Peyer's patch (tissue), 4 donors: ENCODE measurements around the gene AUTS2.

ENCODE experiments used
- POLR2A ChIP-seq, 2 donors: fragments of 450-650 bp; IDR thresholded peaks; one replicate each; pipeline ENCODE4 v1.5.1; 2017; ENCODE audit warnings: antibody characterized with exemption in 2 of 2, mild to moderate bottlenecking in 2 of 2, moderate library complexity in 2 of 2
- TF ChIP-seq, protein P1 (sequence below), 6 experiments: fragments of 450-650 bp in 4 of 6; fragments of 200-600 bp in 2 of 6; sonication (generic) in 1 of 6; IDR thresholded peaks; one replicate each; pipeline ENCODE4 v1.5.1; 2017 to 2019; ENCODE audit warnings: antibody characterized with exemption in 6 of 6, mild to moderate bottlenecking in 3 of 6, moderate library complexity in 1 of 6

DNA sequence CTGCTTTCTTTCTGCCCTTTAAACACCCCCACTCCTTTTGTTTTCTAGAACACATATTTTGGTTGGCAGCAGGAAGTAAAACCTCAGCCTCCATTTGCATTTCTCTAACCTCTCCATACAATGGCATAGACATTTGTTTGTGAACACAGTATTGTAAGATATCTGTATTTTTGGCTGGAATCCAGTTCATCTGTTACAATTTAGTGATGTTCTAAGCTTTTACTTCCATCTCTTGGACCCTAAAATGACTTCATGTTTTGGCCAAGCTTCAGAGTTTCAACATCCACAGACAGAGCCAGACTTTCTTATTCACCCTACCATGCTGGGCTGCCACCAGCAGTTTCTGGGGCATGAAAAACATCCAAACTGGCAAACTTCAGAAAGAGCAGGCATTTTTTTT lies 21.1 kb upstream of the AUTS2 start:
- TF ChIP-seq, protein P1, sequence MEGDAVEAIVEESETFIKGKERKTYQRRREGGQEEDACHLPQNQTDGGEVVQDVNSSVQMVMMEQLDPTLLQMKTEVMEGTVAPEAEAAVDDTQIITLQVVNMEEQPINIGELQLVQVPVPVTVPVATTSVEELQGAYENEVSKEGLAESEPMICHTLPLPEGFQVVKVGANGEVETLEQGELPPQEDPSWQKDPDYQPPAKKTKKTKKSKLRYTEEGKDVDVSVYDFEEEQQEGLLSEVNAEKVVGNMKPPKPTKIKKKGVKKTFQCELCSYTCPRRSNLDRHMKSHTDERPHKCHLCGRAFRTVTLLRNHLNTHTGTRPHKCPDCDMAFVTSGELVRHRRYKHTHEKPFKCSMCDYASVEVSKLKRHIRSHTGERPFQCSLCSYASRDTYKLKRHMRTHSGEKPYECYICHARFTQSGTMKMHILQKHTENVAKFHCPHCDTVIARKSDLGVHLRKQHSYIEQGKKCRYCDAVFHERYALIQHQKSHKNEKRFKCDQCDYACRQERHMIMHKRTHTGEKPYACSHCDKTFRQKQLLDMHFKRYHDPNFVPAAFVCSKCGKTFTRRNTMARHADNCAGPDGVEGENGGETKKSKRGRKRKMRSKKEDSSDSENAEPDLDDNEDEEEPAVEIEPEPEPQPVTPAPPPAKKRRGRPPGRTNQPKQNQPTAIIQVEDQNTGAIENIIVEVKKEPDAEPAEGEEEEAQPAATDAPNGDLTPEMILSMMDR (IDR thresholded peaks at IDR 0.05): no peak
- no peak for TF ChIP-seq POLR2A (IDR thresholded peaks at IDR 0.05)
